Glomerular visceral epithelial cell (primary cell): ENCODE measurements around the gene TRIM63.
A peak's percentile ranks its signal among the peaks of the same experiment; 100 is the strongest.

ENCODE experiments used
- DNase-seq: peaks from one replicate; pipeline ENCODE4 v3.0.0-alpha.2; 2016; ENCODE audit errors: extremely low spot score

TRIM63 gene

GRCh38 chr1:26057189-26057588 is 10.2 kb downstream of the TRIM63 start:
- no peak for DNase-seq

DNA sequence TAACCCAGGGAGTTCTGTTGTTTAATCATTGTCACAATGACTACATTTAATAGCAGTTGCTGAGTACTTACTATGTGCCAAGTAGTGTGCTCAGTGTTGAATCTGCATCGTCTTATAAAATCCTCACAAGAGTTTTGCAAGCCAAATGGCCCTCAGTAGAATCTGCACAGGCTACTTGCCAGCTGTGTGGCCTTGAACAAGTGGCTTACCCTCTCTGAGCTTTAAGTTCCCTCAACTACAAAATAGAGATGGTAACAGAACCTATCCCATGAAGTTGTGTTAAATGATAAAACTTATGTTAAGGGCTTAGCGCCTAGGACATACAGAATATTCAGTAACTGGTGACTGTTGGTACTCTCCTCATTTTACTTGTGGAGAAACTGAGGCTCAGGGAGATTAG is 12.4 kb downstream of the TRIM63 start:
- no peak for DNase-seq

- DNase-seq: no peak
Observed at GRCh38 chr1:26053718-26054560, 13.5 kb downstream of the TRIM63 start.

DNA sequence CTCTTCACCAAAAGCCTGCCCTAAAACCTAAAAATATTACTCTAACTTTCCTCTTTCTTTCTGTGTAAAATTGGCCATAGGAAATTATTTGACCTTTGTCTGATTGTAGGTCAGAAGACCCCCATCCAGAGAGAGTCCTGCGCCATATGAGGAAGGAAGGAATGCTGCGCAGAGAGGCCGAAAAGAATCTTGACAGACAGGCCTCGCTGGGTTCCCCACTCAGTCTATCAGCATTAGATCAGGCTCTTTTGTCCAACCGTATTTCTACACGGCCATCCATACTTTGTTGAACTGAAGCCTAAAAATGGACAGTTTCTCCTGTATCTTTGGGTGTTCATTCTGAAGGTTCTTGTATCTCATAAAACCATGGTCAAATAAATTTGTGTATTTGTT is 17.2 kb downstream of the TRIM63 start:
- DNase-seq: no peak

DNA sequence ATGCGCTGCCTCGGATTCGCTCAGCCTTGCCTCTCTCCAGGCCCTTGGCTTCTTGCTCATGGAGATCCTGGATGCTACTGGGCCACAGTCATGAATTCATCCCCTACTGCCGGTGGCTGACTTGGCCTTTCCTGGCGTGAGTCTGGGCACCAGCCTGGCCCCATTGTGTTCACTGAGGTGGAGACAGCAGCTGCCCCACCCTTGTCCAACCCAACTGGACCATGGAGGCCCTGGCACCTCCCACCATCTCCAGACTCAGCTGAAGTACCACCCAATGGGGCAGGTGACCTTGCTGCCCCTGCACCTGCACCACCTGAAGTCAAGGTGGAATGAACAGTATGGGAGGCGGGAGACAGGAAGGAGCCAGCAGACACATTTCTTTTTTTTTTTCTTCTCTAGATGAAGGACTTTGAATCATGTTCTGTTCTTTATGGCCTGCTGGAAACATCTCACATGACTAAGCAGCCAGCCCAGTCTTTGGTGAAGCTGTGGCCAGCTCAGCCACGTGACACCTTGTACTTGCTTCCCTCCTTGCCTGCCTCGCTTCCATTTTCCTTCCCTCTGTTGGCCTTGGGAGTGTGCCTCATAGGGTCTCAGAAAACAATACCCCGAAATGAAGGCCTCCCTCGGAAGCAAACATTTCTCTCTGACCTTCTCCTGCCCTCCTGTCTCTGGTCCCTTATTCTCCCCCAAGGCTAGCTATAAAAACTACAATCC is 17.7 kb downstream of the TRIM63 start:
- no peak for DNase-seq

- no peak for DNase-seq
Observed at GRCh38 chr1:26047278-26047874, 20.1 kb downstream of the TRIM63 start.

GRCh38 chr1:26046246-26047095 is 21.0 kb downstream of the TRIM63 start:
- no peak for DNase-seq

GRCh38 chr1:26045722-26046245 is 21.6 kb downstream of the TRIM63 start, which contains the start of gene SLC30A2:
Gene SLC30A2, minus strand, starts transcription at chr1:26046118. Its CDS starts 222 bp downstream, at chr1:26045896.
- DNase-seq: no peak

- no peak for DNase-seq
Observed at GRCh38 chr1:26044971-26045721, 22.3 kb downstream of the TRIM63 start.

- DNase-seq: no peak
Observed at GRCh38 chr1:26044414-26044813, 23.0 kb downstream of the TRIM63 start.

GRCh38 chr1:26043765-26044164 is 23.7 kb downstream of the TRIM63 start:
- no peak for DNase-seq

DNA sequence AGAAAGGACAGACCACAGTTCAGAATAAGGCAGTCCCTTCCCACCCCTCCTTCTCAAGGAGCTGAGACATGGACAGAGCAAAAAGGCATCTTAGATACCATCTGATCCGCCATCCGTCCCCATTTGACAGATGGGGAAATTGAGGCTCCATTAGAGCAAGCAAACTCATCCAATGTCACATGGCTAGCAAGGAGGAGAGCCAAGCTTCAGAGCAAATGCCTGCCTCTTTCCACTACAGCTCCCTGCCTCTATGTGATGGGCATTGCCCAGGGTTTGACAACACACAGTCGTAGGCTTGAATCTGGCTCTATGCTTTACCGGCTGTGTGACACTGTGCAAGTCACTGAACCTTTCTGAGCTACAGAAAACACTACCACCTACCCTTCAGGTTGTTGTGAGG is 25.5 kb downstream of the TRIM63 start:
- no peak for DNase-seq

GRCh38 chr1:26041401-26041800 is 26.0 kb downstream of the TRIM63 start:
- no peak for DNase-seq

DNA sequence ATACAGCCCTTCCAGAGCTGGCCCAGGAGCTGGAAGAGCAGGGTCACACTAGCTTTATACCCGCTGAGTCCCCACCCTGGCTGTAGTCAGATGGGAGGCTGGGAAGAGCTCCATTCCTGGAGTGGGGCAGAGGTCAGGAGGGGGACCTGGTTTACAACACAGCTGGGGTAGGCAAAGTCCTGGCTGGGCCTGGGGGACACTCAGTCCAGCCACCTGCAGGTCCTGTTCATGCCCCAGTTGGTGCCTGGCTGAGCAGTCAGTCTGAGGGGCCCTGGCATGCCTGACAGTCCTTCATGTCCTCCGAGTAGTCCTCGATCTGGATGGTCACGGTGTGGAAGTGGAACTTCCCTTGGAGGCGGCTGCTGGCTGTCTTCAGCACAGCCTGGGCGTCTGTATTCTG is 28.5 kb downstream of the TRIM63 start:
- DNase-seq: no peak

DNA sequence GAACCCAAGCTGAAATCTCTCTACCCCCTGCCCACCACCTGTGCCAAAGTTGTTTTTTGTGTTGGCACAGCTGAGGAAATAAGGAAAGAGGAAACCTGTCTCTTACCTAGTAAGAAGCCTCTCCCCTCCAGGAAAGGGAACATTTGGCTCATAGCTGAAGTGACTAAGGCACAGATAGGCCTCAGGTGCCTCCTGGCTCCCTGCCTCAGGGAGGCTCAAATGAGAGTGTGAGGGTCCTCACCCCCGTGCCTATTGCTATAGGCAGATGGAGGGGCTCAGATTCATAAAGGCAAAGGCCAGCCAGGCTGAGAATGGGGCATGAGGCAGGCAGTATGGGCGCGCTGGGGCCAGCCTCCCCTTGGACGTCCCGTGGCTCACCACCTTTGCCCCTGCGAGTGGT is 29.0 kb downstream of the TRIM63 start:
- DNase-seq: no peak

DNA sequence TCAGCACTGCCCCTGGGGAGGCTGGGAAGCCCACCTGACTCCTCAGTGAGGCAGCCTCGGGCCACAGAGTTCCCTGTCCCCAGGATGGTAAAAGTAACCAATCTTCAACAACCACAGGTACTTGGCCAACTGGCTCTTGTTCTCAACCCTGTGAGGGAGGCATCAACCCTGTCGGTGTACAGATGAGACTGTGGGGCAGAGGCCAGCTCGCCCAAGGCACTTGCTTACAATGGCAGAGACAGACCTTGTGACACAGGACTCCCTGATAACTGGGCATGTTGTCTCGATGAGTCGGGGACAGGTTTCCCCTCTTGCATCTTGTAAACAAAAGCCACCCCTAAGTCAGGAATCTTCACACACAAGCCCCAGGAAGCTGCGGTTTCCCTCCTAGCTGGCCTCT is 29.5 kb downstream of the TRIM63 start:
- no peak for DNase-seq

DNA sequence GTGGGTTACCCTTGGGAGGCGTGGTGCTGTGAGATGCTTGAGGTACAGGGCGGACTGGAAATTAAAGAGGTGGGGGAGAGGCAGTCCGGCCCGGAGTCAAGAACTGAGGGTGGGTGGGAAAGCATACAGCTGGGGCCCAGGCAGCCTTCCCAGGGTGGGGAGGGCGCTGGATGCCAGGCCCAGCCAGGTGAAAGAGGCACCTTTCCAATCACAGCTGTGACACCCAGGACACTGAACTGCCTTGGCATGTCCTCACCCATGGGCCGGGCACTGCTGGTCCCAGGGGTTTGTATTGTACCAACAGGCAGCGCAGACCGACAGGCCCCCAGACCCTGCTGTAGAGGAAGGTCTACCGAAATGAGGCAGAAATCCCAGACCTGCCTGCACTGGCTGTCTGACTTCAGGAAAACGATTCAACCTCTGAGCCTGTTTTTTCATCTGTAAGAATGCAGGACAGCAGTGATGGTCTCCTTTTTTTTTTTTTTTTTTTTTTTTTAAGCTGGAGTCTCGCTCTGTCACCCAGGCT is 30.6 kb downstream of the TRIM63 start:
- no peak for DNase-seq

- DNase-seq: peak; percentile 81
Observed at GRCh38 chr1:26035959-26036755, 31.3 kb downstream of the TRIM63 start.

- DNase-seq: peak; percentile 88
Observed at GRCh38 chr1:26035203-26035958, 32.0 kb downstream of the TRIM63 start.
